D341Med (cell line): Measurements from ENCODE around the gene TRABD2B.

ENCODE experiments used
- DNase-seq: peaks from one replicate; pipeline ENCODE4 v3.0.0; 2012; ENCODE audit warnings: low spot score

Gene TRABD2B

GRCh38 chr1:47875036-47875435 lies 122.1 kb downstream of the TRABD2B start:
- no peak for DNase-seq

DNA sequence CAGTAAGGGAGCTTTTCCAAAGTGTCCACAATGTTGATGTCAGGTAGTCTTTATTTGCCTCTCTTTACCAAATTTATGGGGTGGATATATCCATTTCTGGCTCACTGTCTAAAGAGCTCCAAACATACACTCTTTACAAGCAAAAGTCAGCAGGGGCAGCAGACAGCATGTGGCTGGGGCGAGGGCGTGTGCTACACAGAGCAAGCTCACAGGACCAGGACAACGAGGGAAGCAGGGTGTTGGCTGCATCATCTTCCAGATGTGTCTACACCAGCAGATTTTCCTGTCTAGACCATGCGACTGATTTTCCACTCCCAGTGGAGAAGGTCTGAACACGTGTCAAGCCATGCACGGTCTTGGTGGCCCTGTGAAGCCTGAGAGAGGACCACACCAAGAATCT lies 123.8 kb downstream of the TRABD2B start:
- DNase-seq = no peak

DNA sequence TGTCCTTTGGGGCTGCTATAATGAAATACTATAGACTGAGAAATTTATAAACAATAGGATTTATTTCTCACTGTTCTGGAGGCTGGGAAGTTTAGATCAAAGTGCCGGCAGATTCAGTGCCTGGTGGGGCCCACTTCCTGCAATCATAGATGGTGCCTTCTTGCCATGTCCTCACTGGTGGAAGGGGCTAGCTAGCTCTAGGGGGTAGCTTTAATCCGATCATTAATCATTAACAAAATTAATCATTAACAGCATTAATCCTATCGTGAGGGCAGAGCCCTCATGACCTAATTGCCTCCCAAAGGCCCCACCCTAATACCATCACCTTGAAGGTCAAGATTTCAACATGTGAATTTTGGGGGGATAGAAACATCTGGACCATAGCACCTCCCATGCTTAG lies 124.3 kb downstream of the TRABD2B start:
- no peak for DNase-seq

- no peak for DNase-seq
These were observed 125.3 kb downstream of the TRABD2B start for GRCh38 chr1:47871799-47872353.

DNA sequence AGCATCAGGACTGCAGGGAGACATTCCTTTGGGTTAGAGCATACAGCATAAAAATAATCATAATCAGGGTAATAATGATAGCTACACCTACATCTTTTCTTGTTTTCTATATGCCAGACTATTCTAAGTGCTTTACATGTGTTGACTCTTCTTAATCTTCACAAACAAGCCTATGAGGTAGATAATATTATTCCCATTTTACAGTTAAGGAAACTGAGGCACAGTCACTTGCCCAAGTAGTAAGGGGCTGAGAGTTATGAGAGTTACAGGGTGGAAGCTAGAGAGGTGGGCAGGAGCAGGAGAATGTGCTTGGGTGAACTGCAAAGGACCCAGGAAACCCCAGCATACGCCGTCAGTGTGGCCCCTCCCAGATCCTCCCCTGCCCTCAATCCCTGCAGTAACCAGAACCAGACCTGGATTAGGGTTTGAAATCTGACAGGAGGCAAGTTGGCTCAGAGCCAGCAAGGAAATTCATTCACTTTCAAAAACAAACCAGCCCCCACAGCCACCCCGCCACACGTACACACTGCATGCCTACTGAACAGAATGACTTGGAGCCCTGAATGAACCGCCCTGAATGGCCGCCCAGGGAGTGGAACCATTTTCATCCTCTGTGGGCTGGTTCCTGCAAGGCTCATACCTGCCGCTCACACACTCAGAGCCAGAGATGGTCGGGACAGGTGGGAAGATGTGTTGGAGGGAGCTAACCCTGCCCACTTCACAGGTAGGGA lies 126.1 kb downstream of the TRABD2B start:
- DNase-seq = no peak

DNA sequence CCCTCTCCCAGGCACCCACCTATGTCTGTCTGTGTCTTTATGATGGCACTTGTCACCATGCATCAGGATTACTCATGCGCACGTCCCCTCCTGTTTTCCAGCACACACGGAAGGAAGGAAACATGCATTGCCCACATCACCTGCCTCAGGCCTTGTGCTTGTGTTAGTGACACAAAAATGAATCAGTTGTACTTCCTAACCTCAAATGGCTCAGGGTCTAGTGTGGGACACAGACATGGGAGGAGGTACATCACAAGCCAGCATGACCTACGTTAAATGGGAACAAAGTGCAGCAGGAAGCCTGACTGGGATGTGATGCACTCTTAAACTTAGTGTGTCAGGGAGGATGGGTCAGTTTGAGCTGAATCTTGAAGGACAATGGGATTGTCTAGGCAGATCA lies 126.7 kb downstream of the TRABD2B start:
- no peak for DNase-seq

DNA sequence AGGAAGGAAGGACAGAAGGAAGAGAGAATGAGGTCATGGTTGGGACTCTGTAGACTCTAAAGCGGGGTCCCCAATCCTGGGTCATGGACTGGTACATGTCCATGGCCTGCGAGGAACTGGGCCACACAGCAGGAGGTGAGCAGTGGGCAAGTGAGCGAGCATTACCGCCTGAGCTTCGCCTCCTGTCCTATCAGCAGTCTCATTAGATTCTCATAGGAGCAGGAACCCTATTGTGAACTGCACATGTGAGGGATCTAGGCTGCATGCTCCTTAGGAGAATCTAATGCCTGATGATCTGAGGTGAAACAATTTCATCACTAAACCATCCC lies 128.9 kb downstream of the TRABD2B start:
- no peak for DNase-seq

GRCh38 chr1:47867438-47868347 lies 129.5 kb downstream of the TRABD2B start:
- DNase-seq = no peak

- no peak for DNase-seq
These were observed 130.4 kb downstream of the TRABD2B start for GRCh38 chr1:47866601-47867437.

DNA sequence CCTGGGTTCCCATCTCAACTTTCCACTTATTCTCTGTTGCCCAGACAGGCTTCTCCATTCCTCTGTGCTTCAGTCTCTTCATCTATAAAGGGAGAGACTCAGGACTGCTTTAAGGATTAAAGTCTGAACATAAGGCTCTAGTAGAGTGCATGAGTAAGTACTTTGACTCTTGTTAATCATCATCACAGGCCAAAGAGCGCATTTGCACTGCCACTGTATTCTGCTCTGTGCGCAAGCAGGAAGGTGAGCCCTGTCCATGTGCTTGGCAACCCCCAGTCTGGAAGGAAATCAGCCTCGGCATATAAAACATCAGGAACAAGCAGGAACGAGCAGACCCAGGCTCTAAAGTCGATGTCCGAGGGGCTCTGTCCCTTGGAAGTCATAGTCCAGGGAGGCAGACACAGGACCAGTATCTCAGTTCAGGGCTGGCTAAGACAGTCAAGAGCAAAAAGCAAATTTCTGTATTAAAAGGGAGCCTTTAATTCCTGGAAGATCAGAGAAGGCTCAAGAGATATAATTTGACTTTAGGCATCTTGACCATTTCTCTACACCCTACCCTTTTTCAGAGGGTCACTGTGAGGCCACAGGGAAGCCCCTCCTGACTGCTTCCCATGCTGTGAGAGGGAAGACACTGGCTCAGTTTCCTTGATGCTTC lies 131.2 kb downstream of the TRABD2B start:
- no peak for DNase-seq

DNA sequence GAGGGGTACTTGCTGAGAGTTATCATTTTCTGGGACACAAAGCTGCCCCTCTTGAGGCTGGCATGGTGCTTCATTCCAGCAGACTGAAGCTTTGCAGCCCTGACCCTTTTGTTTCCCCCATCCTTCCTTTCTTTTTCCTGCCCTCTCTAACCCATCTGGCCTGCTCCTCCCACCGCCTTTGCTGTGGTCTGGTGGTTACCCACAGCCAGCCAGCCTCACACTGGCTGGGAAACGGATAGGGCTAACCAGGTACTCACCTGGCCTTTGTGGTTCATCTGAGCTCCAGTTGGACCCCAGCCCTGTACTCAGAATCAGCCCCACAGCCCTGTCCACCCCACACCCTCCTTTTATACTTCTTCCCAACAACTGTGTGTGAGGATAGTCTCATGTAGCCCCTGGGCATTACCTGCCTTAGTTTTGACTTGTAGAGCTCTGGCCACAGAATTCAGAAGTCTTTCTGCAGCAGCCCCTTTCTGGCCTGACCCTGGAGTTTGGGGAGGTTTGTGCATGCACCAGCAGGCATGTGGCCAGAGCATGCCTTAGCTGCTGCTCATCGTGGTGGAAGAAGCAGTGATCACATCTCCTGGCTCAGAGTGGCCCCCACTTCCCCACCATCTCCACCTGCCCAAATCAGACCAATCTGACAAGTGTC lies 138.0 kb downstream of the TRABD2B start:
- DNase-seq = no peak

DNA sequence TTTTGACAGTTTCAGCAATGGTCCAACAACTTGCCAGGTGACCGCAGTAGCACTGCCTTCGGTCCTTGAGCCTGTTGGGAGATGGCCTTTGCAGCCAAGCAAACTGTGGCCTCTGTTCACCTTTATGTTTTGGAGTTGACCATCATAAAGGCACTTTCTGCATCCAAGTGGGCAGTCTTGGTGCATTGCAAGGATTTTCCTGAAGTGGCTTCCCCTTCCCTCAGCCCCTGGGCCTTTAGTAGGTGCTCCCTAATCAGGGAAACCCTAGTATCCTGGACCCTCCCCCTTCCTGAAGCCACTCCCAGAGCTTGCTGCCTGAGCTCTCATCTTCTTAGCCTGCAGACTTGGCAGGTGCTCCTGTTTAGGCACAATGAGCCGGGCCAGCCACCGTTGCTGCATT lies 140.2 kb downstream of the TRABD2B start:
- no peak for DNase-seq

- DNase-seq = no peak
These were observed 142.0 kb downstream of the TRABD2B start for GRCh38 chr1:47855230-47855629.

DNA sequence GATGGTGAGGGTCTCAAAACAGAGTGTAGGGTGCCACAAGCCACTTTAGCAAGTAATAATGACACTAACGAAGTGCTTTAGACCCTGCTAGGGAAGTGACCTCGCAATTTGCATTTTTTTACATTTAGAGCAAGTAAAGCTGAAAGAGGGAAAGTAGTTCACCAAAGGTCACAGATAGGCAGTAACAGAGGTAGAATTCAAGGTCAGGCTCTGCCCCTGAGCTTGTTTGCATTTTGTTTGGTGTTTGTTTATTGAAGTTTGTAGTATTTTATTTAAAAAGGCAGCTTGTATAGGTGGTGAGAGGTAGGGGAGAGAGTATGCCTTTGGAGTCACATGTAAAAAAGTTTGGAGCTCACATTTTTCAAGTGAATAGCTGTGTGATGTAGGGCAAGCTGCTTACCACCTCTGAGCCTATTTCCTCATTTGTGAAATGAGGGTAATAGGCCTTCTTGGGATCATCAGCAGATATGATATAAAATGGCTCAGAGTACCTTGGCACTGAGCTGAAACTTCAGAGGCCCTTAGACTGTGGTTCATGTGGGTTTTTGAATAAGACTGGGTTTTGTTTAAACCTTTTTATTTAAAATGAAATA lies 142.5 kb downstream of the TRABD2B start:
- no peak for DNase-seq

GRCh38 chr1:47853852-47854251 lies 143.3 kb downstream of the TRABD2B start:
- no peak for DNase-seq

GRCh38 chr1:47853059-47853458 lies 144.1 kb downstream of the TRABD2B start:
- no peak for DNase-seq

GRCh38 chr1:47852006-47852718 lies 145.0 kb downstream of the TRABD2B start:
- no peak for DNase-seq

DNA sequence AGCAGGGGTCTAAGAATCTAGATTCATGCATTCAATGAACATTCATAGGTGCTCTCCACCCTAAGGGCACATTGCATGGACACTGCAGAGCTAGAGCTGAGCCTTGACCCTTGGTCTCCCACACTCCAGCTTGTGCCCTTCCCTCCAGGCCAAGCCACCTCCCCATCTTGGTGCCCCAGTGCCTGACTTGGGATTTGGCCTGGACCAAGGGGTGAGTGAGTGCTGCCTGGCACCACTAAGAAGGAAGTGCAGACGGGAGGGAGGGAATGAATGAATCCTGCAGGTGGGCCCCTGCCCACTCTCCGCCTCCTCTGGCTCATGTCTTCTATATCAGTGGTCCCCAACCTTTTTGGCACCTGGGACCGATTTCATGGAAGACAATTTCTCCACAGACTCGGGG lies 146.7 kb downstream of the TRABD2B start:
- DNase-seq = no peak

DNA sequence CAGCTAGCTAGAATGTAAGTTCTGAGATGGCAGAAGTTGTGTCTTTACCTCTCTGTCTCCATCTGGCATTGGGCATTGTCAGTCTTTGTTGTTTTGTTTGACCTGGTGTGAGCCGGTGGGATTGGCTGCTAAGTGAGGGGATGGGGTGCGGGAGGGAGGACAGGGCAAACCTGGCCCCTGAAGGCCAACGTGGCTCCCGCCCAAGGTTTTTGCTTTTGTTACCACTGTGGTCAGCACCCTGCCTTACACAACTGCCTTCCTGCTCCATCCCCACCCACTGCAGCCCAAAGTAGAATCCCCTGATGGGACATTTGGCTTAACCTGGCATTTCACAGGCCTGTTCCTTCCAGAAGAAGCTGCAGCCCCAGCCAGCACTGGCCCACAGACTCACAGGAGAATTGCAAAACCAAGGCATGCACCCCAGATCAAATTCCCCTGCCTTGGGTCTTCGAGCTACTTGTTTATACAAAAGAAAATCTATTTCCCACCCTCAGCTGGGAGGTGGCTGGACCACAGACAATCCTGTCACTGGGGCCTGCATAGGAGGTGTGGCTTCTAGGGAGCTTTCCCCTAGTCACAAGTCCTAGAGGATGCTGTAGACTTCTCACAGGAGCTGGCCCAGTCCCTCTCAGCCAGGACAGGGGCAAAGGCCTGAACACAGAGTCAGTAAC lies 147.5 kb downstream of the TRABD2B start:
- no peak for DNase-seq
